Measurements from ENCODE around the gene CRYGS.

DNA sequence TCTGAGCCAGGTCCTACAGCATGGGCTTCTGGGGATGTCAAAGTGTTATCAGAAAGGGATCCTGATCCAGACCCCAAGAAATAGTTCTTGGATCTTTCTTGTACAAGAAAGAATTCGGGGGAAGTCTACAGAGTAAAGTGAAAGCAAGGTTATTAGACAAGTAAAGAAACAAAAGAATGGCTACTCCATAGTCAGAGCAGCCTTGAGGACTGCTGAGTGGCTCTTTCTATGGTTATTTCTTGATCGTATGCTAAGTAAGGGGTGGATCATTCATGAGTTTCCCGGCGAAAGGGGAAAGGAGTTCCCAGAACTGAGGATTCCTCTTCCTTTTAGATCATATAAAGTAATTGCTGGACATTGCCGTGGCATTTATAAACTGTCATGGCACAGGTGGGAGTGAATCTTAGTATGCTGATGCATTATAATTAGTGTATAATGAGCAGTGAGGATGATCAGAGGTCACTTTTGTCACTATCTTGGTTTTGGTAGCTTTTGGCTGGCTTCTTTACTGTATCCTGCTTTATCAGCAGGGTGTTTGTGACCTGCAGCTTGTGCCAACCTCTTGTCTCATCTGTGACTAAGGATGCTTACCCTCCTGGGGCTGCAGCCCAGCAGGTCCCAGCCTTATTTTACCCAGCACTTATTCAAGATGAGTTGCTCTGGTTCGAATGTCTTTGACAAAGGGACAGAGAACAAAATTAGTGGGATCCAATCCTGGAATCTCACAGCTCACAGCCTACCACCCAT, 41.0 kb downstream of the CRYGS start:
- TF ChIP-seq POLR2AphosphoS5 (IDR thresholded peaks at IDR 0.05) (no peak), POLR2A (IDR thresholded peaks at IDR 0.05) (no peak)

Data from gastroesophageal sphincter (tissue), 2 donors.